HepG2 (cell line): ENCODE data around the gene RASGRP4. TPM values are rescaled to one million over a fixed set of nuclear protein-coding genes. Genes with fewer than 3 reads are reported as not detected.

Experiments used
- ATF7-NPFF ChIP-seq: sonication (generic); formaldehyde crosslinking; IDR thresholded peaks from 2 replicates; pipeline ENCODE4 v1.8.1; 2023; ENCODE audit warnings: mild to moderate bottlenecking, low read depth, missing genetic modification reagents, moderate library complexity
- ATM ChIP-seq: fragments of 450-650 bp; IDR thresholded peaks from 2 replicates; pipeline ENCODE4 v1.7.1; 2017; ENCODE audit warnings: mild to moderate bottlenecking, borderline replicate concordance
- CBFB ChIP-seq: sonication (generic); formaldehyde crosslinking; IDR thresholded peaks from 2 replicates; pipeline ENCODE4 v1.4.0; 2020; ENCODE audit warnings: missing genetic modification reagents
- CENPX ChIP-seq: sonication (generic); formaldehyde crosslinking; IDR thresholded peaks from 2 replicates; pipeline ENCODE4 v1.9.0; 2021; ENCODE audit warnings: mild to moderate bottlenecking, missing genetic modification reagents, moderate library complexity
- DNMT3B ChIP-seq: conservative IDR thresholded peaks from 2 replicates; pipeline ENCODE4 v1.6.1; 2016; ENCODE audit warnings: missing biosample characterization, control low read depth
- EP300 ChIP-seq, 3 experiments: sonication (generic) in 1 of 3; formaldehyde crosslinking in 1 of 3; IDR thresholded peaks; 2 replicates each; pipeline versions ENCODE4 v1.5.1 to v1.6.1; 2011 to 2020; ENCODE audit warnings: low read depth in 2 of 3, low read length in 2 of 3, borderline replicate concordance in 1 of 3, improper control_type of control experiment in 1 of 3, mild to moderate bottlenecking in 1 of 3, missing genetic modification reagents in 1 of 3, moderate library complexity in 1 of 3
- ERF ChIP-seq: IDR thresholded peaks from 2 replicates; pipeline ENCODE4 v1.6.1; 2018; ENCODE audit warnings: missing biosample characterization, missing genetic modification reagents
- FOXP1 ChIP-seq, 2 experiments: fragments of 450-650 bp in 1 of 2; IDR thresholded peaks; 2 replicates each; pipeline ENCODE4 v1.6.1; 2017 to 2018; ENCODE audit warnings: antibody characterized with exemption in 1 of 2
- GATAD2A ChIP-seq: IDR thresholded peaks from 2 replicates; pipeline ENCODE4 v1.6.1; 2016
- IRX3 ChIP-seq: sonication (generic); formaldehyde crosslinking; IDR thresholded peaks from 2 replicates; pipeline ENCODE4 v1.8.1; 2023; ENCODE audit warnings: mild to moderate bottlenecking, low read depth, missing genetic modification reagents, borderline replicate concordance
- MAX ChIP-seq: IDR thresholded peaks from 2 replicates; pipeline ENCODE4 v1.6.1; 2012; ENCODE audit warnings: inconsistent platforms
- MED8 ChIP-seq: sonication (generic); formaldehyde crosslinking; IDR thresholded peaks from 2 replicates; pipeline ENCODE4 v1.8.1; 2023; ENCODE audit warnings: mild to moderate bottlenecking, missing genetic modification reagents; ENCODE audit not compliant: insufficient replicate concordance
- SP140L ChIP-seq: sonication (generic); formaldehyde crosslinking; IDR thresholded peaks from 2 replicates; pipeline ENCODE4 v1.4.0; 2020; ENCODE audit warnings: missing genetic modification reagents, borderline replicate concordance
- U2AF1 ChIP-seq: fragments of 200-400 bp; formaldehyde crosslinking; optimal IDR thresholded peaks from 2 replicates; pipeline ENCODE3; 2017; ENCODE audit warnings: mild to moderate bottlenecking, low read depth, low read length
- ZHX2 ChIP-seq, 2 experiments: sonication (generic) in 1 of 2; formaldehyde crosslinking in 1 of 2; IDR thresholded peaks; 2 replicates each; pipeline versions ENCODE4 v1.6.1 to v1.9.0; 2014 to 2022; ENCODE audit warnings: antibody characterized with exemption in 1 of 2, borderline replicate concordance in 1 of 2, inconsistent platforms in 1 of 2, low read depth in 1 of 2, missing genetic modification reagents in 1 of 2
- ZNF121 ChIP-seq: sonication (generic); formaldehyde crosslinking; IDR thresholded peaks from 2 replicates; pipeline ENCODE4 v1.5.0; 2020; ENCODE audit warnings: mild to moderate bottlenecking, missing genetic modification reagents
- ZNF180 ChIP-seq: sonication (generic); formaldehyde crosslinking; IDR thresholded peaks from 2 replicates; pipeline ENCODE4 v1.4.0; 2020; ENCODE audit warnings: low read depth, missing genetic modification reagents, borderline replicate concordance
- ZNF496 ChIP-seq: sonication (generic); formaldehyde crosslinking; IDR thresholded peaks from 2 replicates; pipeline ENCODE4 v1.8.1; 2023; ENCODE audit warnings: mild to moderate bottlenecking, moderate library complexity, missing genetic modification reagents; ENCODE audit not compliant: insufficient replicate concordance
- ZNF530 ChIP-seq: sonication (generic); formaldehyde crosslinking; IDR thresholded peaks from 2 replicates; pipeline ENCODE4 v1.5.0; 2020; ENCODE audit warnings: low read depth, mild to moderate bottlenecking, missing genetic modification reagents
- ZSCAN31 ChIP-seq: sonication (generic); formaldehyde crosslinking; IDR thresholded peaks from 2 replicates; pipeline ENCODE4 v1.5.0; 2020; ENCODE audit warnings: low read depth, mild to moderate bottlenecking, missing genetic modification reagents
- polyA plus RNA-seq, 8 experiments: library from polyadenylated mRNA; depleted of rRNA in 3 of 8; stranded (reverse) in 7 of 8; unstranded in 1 of 8; fragments of >200 nt; fragmentation: Illumina TruSeq in 4 of 8; extraction: Trizol in 4 of 8; gene quantifications; 2 replicates each; pipeline versions ENCODE4 v1.2.1 to v1.2.3, GENCODE V29; 2011 to 2016; ENCODE audit warnings: low read depth in 4 of 8, missing spikeins in 1 of 8, mixed read lengths in 1 of 8; ENCODE audit not compliant: insufficient read depth in 1 of 8
- total RNA-seq, 5 experiments: library from RNA; depleted of rRNA; stranded (reverse); fragments of >200 nt; fragmentation: Illumina TruSeq; extraction: Trizol; gene quantifications; 2 replicates each; pipeline ENCODE4 v1.2.3, GENCODE V29; 2016; ENCODE audit warnings: low read depth in 1 of 5
- TF ChIP-seq, protein P1 (sequence below): sonication (generic); formaldehyde crosslinking; IDR thresholded peaks from 2 replicates; pipeline ENCODE4 v1.5.0; 2020; ENCODE audit warnings: missing genetic modification reagents

The RASGRP4 gene
- total and polyA plus RNA-seq, 2 of the 13 experiments (the other 11 are each of a cell fraction or from before 2014, with no cell fraction given): not detected

DNA sequence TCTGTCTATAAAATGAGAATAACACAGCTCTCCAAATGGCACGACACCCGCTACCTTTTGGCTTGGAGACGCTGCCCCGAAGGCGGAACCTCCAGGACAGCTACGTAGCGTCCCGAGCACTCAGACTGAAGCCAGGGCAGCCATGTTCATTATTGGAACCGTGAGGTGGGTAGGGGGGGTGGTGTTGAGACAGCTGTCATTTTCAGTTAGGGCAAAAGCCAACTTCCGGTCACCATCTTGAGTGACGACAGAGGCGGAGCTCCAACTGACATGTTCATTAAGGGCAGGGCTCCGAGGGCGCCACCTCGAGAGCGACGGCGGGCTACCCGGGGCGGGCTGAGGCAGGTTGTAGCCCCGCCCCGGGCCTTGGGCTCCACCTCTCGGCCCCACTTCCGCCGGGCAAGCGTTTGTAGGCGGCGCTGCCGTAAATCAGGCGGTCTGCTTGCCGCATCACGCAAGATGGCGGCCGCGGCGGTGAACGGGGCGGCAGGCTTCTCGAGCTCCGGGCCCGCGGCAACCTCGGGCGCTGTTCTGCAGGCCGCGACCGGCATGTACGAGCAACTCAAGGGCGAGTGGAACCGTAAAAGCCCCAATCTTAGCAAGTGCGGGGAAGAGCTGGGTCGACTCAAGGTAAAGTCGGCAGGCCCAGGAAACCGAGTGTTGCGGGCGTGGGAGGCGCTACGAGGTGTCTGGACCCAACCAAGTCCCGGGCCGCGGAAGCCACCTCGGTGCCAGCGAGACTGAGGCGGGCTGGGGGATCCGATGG lies 51.5 kb downstream of the RASGRP4 start, which contains the start of gene PSMD8 (continued):
- TF ChIP-seq ATM (no peak), EP300 (IDR thresholded peaks at IDR 0.05; ENCODE audit: low read depth in 2 of 2, low read length in 2 of 2) (no peak), EP300 (CRISPR knock-in tag; IDR thresholded peaks at IDR 0.05; ENCODE audit: borderline replicate concordance) (no peak), U2AF1 (no peak), FOXP1 (IDR thresholded peaks at IDR 0.05) (no peak), FOXP1 (CRISPR knock-in tag; IDR thresholded peaks at IDR 0.05) (no peak), ATF7-NPFF (CRISPR knock-in tag) (peak; percentile 76; the same call in 1 of the 2 replicates), ZHX2 (IDR thresholded peaks at IDR 0.05; ENCODE audit: low read depth) (peak; percentile 98), ZHX2 (CRISPR knock-in tag; IDR thresholded peaks at IDR 0.05; ENCODE audit: borderline replicate concordance) (no peak), SP140L (CRISPR knock-in tag) (0 out of 2 replicates have a peak, but pooled peaks have one; percentile 31), ZSCAN31 (CRISPR knock-in tag) (peak; percentile 83), ERF (CRISPR knock-in tag) (peak; percentile 85), CBFB (CRISPR knock-in tag) (0 out of 2 replicates have a peak, but pooled peaks have one; percentile 57), CENPX (CRISPR knock-in tag) (no peak), MED8 (CRISPR knock-in tag) (peak; percentile 65), ZNF121 (CRISPR knock-in tag) (peak; percentile 25; the same call in 1 of the 2 replicates), IRX3 (CRISPR knock-in tag) (no peak), ZNF530 (CRISPR knock-in tag) (no peak), ZNF496 (no peak), ZNF180 (CRISPR knock-in tag) (no peak), MAX (peak; percentile 73), DNMT3B (CRISPR knock-in tag) (no peak), GATAD2A (CRISPR knock-in tag) (peak; percentile 46)
- TF ChIP-seq, protein P1, sequence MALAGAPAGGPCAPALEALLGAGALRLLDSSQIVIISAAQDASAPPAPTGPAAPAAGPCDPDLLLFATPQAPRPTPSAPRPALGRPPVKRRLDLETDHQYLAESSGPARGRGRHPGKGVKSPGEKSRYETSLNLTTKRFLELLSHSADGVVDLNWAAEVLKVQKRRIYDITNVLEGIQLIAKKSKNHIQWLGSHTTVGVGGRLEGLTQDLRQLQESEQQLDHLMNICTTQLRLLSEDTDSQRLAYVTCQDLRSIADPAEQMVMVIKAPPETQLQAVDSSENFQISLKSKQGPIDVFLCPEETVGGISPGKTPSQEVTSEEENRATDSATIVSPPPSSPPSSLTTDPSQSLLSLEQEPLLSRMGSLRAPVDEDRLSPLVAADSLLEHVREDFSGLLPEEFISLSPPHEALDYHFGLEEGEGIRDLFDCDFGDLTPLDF: peak; percentile 75
